Type B pancreatic cell (in vitro differentiated cells): ENCODE results near the gene PPIL1. TPM values are rescaled to one million over a fixed set of nuclear protein-coding genes. Genes with fewer than 3 reads are reported as not detected.

Experiments used
- DNase-seq: peaks from one replicate; pipeline ENCODE4 v3.0.0; 2021; ENCODE audit warnings: mixed read lengths; ENCODE audit not compliant: unreplicated experiment; ENCODE audit errors: extremely low spot score
- H3K27ac Mint-ChIP-seq: 2 replicates; pipeline ENCODE4 v1.8.0; 2021; ENCODE audit warnings: mild to moderate bottlenecking, mixed read lengths
- H3K27me3 Mint-ChIP-seq: 2 replicates; pipeline ENCODE4 v1.8.0; 2021; ENCODE audit warnings: mixed read lengths
- H3K36me3 Mint-ChIP-seq: 2 replicates; pipeline ENCODE4 v1.8.0; 2021; ENCODE audit warnings: mixed read lengths
- H3K4me1 Mint-ChIP-seq: one replicate; pipeline ENCODE4 v1.8.0; 2021; ENCODE audit warnings: mixed read lengths; ENCODE audit not compliant: unreplicated experiment
- H3K4me3 Mint-ChIP-seq: 2 replicates; pipeline ENCODE4 v1.8.0; 2021; ENCODE audit warnings: mild to moderate bottlenecking, mixed read lengths
- H3K9me3 Mint-ChIP-seq: 2 replicates; pipeline ENCODE4 v1.8.0; 2021; ENCODE audit warnings: mixed read lengths
- CTCF ChIP-seq: fragments of 200-600 bp; sonication (generic); conservative IDR thresholded peaks from 2 replicates; pipeline ENCODE4 v1.5.0; 2021; ENCODE audit warnings: antibody characterized with exemption, mild to moderate bottlenecking
- total RNA-seq: library from RNA; stranded (reverse); gene quantifications from 2 replicates; pipeline ENCODE4 v1.2.1, GENCODE V29; 2021; ENCODE audit warnings: low replicate concordance

Gene PPIL1
- total RNA-seq, 1 donor from 2014 or later = 50.4 TPM

GRCh38 chr6:36875250-36875633, 639 bp upstream of the PPIL1 start:
- Mint-ChIP-seq H3K27me3 (no peaks in the 10 kb centered on the region), H3K4me1 (peaks cover 20% of the 10 kb centered on the region), H3K9me3 (no peaks in the 10 kb centered on the region), H3K36me3 (peaks cover 6% of the 10 kb centered on the region), H3K27ac (peak overlapping the region; percentile 97), H3K4me3 (peak overlapping the region; percentile 98)
- DNase-seq = no peak
- no peak for TF ChIP-seq CTCF

GRCh38 chr6:36873612-36874442, 776 bp downstream of the PPIL1 start:
- Mint-ChIP-seq H3K9me3 (no peaks in the 10 kb centered on the region), H3K27me3 (no peaks in the 10 kb centered on the region), H3K27ac (peak overlapping the region; percentile 97), H3K4me3 (peak overlapping the region; percentile 98), H3K36me3 (peaks cover 12% of the 10 kb centered on the region), H3K4me1 (peaks cover 20% of the 10 kb centered on the region)
- peak; percentile 43 for TF ChIP-seq CTCF
- no peak for DNase-seq

GRCh38 chr6:36873115-36873514, 1.5 kb downstream of the PPIL1 start:
- DNase-seq = no peak
- H3K4me1 Mint-ChIP-seq = peaks cover 21% of the 10 kb centered on the region
- H3K36me3 Mint-ChIP-seq = peaks cover 12% of the 10 kb centered on the region
- peak overlapping the region; percentile 97 for H3K27ac Mint-ChIP-seq
- H3K4me3 Mint-ChIP-seq = peak overlapping the region; percentile 98
- no peaks in the 10 kb centered on the region for H3K9me3 Mint-ChIP-seq
- no peak for TF ChIP-seq CTCF
- no peaks in the 10 kb centered on the region for H3K27me3 Mint-ChIP-seq

- Mint-ChIP-seq H3K4me1 (peaks cover 31% of the 10 kb centered on the region), H3K36me3 (peaks cover 16% of the 10 kb centered on the region), H3K27me3 (no peaks in the 10 kb centered on the region), H3K27ac (no peak overlapping the region), H3K4me3 (no peak overlapping the region), H3K9me3 (no peaks in the 10 kb centered on the region)
- TF ChIP-seq CTCF = no peak
- DNase-seq = no peak
These were observed 2.9 kb downstream of the PPIL1 start for GRCh38 chr6:36871686-36872085.

GRCh38 chr6:36867471-36868224, 7.0 kb downstream of the PPIL1 start:
- H3K27ac Mint-ChIP-seq = no peak overlapping the region
- no peak for DNase-seq
- peaks cover 37% of the 10 kb centered on the region for H3K36me3 Mint-ChIP-seq
- no peaks in the 10 kb centered on the region for H3K9me3 Mint-ChIP-seq
- no peak for TF ChIP-seq CTCF
- no peaks in the 10 kb centered on the region for H3K27me3 Mint-ChIP-seq
- no peak overlapping the region for H3K4me3 Mint-ChIP-seq
- H3K4me1 Mint-ChIP-seq = peaks cover 34% of the 10 kb centered on the region
